Kidney epithelial cell (primary cell): Measurements from ENCODE around the gene TBX5. TPM values are rescaled to one million over a fixed set of nuclear protein-coding genes. Genes with fewer than 3 reads are reported as not detected.
"Not testable (repeated sequence)": the region's sequence is repeated elsewhere in the genome, so short reads cannot be mapped to it uniquely, and the experiment has no call there.

Experiments used
- DNase-seq: peaks from one replicate; pipeline ENCODE4 v3.0.0-alpha.2; 2010; ENCODE audit warnings: low read depth
- H3K27me3 ChIP-seq: 2 replicates; pipeline ENCODE4 v1.6.0; 2011; ENCODE audit warnings: low read length; ENCODE audit not compliant: control insufficient read depth, insufficient read depth
- H3K36me3 ChIP-seq: 2 replicates; pipeline ENCODE4 v1.5.1; 2011; ENCODE audit warnings: low read length; ENCODE audit not compliant: control insufficient read depth, insufficient read depth
- H3K4me3 ChIP-seq: 2 replicates; pipeline ENCODE4 v1.5.1; 2011; ENCODE audit warnings: low read depth, mild to moderate bottlenecking, control low read depth, low read length
- total RNA-seq: library from RNA; depleted of rRNA; stranded (reverse); fragments of >200 nt; gene quantifications from 2 replicates; pipeline ENCODE4 v1.2.3, GENCODE V29; 2015
- TF ChIP-seq, protein P1 (sequence below): IDR thresholded peaks from 2 replicates; pipeline ENCODE4 v1.5.1; 2011; ENCODE audit warnings: mild to moderate bottlenecking, moderate library complexity, low read length, control low read depth, inconsistent platforms; ENCODE audit not compliant: insufficient read depth, poor library complexity, severe bottlenecking

Gene TBX5
- total RNA-seq, 1 donor from 2014 or later, result not detected

- H3K4me3 ChIP-seq, result no peak overlapping the region
- TF ChIP-seq, protein P1, sequence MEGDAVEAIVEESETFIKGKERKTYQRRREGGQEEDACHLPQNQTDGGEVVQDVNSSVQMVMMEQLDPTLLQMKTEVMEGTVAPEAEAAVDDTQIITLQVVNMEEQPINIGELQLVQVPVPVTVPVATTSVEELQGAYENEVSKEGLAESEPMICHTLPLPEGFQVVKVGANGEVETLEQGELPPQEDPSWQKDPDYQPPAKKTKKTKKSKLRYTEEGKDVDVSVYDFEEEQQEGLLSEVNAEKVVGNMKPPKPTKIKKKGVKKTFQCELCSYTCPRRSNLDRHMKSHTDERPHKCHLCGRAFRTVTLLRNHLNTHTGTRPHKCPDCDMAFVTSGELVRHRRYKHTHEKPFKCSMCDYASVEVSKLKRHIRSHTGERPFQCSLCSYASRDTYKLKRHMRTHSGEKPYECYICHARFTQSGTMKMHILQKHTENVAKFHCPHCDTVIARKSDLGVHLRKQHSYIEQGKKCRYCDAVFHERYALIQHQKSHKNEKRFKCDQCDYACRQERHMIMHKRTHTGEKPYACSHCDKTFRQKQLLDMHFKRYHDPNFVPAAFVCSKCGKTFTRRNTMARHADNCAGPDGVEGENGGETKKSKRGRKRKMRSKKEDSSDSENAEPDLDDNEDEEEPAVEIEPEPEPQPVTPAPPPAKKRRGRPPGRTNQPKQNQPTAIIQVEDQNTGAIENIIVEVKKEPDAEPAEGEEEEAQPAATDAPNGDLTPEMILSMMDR, result no peak
- no peaks in the 10 kb centered on the region for H3K27me3 ChIP-seq
- H3K36me3 ChIP-seq, result no peaks in the 10 kb centered on the region
- no peak for DNase-seq
These were observed 44.4 kb downstream of the TBX5 start for GRCh38 chr12:114361545-114361944.

GRCh38 chr12:114360485-114360884 lies 45.5 kb downstream of the TBX5 start:
- no peak overlapping the region for H3K4me3 ChIP-seq
- TF ChIP-seq, protein P1, result no peak
- no peaks in the 10 kb centered on the region for H3K27me3 ChIP-seq
- no peaks in the 10 kb centered on the region for H3K36me3 ChIP-seq
- no peak for DNase-seq

- Histone ChIP-seq H3K36me3 (no peaks in the 10 kb centered on the region), H3K27me3 (no peaks in the 10 kb centered on the region), H3K4me3 (no peak overlapping the region)
- TF ChIP-seq, protein P1, result no peak
- no peak for DNase-seq
These were observed 50.4 kb downstream of the TBX5 start for GRCh38 chr12:114355389-114356088.

DNA sequence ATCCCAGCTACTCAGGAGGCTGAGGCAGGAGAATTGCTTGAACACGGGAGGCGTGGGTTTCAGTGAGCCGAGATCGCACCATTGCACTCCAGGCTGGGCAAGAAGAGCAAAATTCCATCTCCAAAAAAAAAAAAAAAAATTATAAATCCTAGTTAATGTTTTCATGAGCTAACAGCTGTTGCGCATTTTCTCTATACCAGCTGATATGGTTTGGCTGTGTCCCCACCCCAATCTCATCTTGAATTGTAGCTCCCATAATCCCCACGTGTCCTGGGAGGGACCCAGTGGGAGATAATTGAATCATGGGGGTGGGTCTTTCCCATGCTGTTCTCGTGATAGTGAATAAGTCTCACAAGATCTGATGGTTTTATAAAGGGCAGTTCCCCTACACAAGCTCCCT lies 56.7 kb downstream of the TBX5 start:
- not testable (repeated sequence) for H3K27me3 ChIP-seq, DNase-seq, H3K4me3 ChIP-seq, H3K36me3 ChIP-seq

- Histone ChIP-seq H3K36me3 (no peaks in the 10 kb centered on the region), H3K4me3 (no peak overlapping the region), H3K27me3 (no peaks in the 10 kb centered on the region)
- TF ChIP-seq, protein P1, result no peak
- no peak for DNase-seq
These were observed 58.1 kb downstream of the TBX5 start for GRCh38 chr12:114347861-114348260.

GRCh38 chr12:114344831-114345230 lies 61.1 kb downstream of the TBX5 start:
- TF ChIP-seq, protein P1, result no peak
- Histone ChIP-seq H3K4me3 (no peak overlapping the region), H3K27me3 (no peaks in the 10 kb centered on the region), H3K36me3 (no peaks in the 10 kb centered on the region)
- no peak for DNase-seq
